Measurements from ENCODE around the gene SYT1.

GRCh38 chr12:79439175-79439825 lies 574.7 kb downstream of the SYT1 start:
- TF ChIP-seq POLR2A (IDR thresholded peaks at IDR 0.05) (no peak), EP300 (IDR thresholded peaks at IDR 0.05) (peak in 1 of 4 donors; percentile 5)

All from sigmoid colon (tissue), 4 donors.